Adipocyte (in vitro differentiated cells): Measurements from ENCODE around the gene MYO9B.

Experiments used
- DNase-seq: peaks from one replicate; pipeline ENCODE4 v3.0.0-alpha.2; 2015; ENCODE audit warnings: low read depth
- H3K27me3 ChIP-seq: replicated peaks from 2 replicates; pipeline ENCODE4 v1.7.0; 2013; ENCODE audit warnings: mild to moderate bottlenecking, low read length, moderate library complexity; ENCODE audit not compliant: control insufficient read depth, insufficient read depth
- H3K36me3 ChIP-seq: 2 replicates; pipeline ENCODE4 v1.7.0; 2013; ENCODE audit warnings: low read length, mild to moderate bottlenecking, moderate library complexity; ENCODE audit not compliant: control insufficient read depth, insufficient read depth, severe bottlenecking
- H3K4me1 ChIP-seq: 2 replicates; pipeline ENCODE4 v1.7.0; 2013; ENCODE audit warnings: mild to moderate bottlenecking, low read length, moderate library complexity; ENCODE audit not compliant: control insufficient read depth, insufficient read depth
- H3K4me3 ChIP-seq: 2 replicates; pipeline ENCODE4 v1.7.0; 2013; ENCODE audit warnings: mild to moderate bottlenecking, low read length, moderate library complexity
- H3K9ac ChIP-seq: 2 replicates; pipeline ENCODE4 v1.7.0; 2013; ENCODE audit warnings: mild to moderate bottlenecking, low read length, moderate library complexity
- H3K9me3 ChIP-seq: 2 replicates; pipeline ENCODE4 v1.7.0; 2013; ENCODE audit warnings: mild to moderate bottlenecking, low read length, moderate library complexity; ENCODE audit not compliant: control insufficient read depth

The MYO9B gene

GRCh38 chr19:17043744-17044143 is 31.8 kb upstream of the MYO9B start:
- Histone ChIP-seq H3K36me3 (no peaks in the 10 kb centered on the region), H3K4me1 (peaks cover 17% of the 10 kb centered on the region)
- DNase-seq, result no peak

GRCh38 chr19:17045907-17046502 is 29.6 kb upstream of the MYO9B start:
- Histone ChIP-seq H3K4me3 (no peak overlapping the region), H3K4me1 (peaks cover 29% of the 10 kb centered on the region), H3K36me3 (no peaks in the 10 kb centered on the region), H3K27me3 (peaks cover 18% of the 10 kb centered on the region), H3K9me3 (no peaks in the 10 kb centered on the region), H3K9ac (no peak overlapping the region)
- no peak for DNase-seq

More at GRCh38 chr19:17043744-17044143, 31.8 kb upstream of the MYO9B start:
- H3K27me3 ChIP-seq, result peaks cover 23% of the 10 kb centered on the region
- H3K9me3 ChIP-seq, result no peaks in the 10 kb centered on the region
- no peak overlapping the region for H3K9ac ChIP-seq
- H3K4me3 ChIP-seq, result no peak overlapping the region

GRCh38 chr19:17048885-17049453 is 26.6 kb upstream of the MYO9B start:
- H3K9ac ChIP-seq, result no peak overlapping the region
- no peaks in the 10 kb centered on the region for H3K9me3 ChIP-seq
- H3K4me1 ChIP-seq, result peaks cover 23% of the 10 kb centered on the region
- no peak for DNase-seq
- peaks cover 8% of the 10 kb centered on the region for H3K27me3 ChIP-seq
- no peak overlapping the region for H3K4me3 ChIP-seq
- H3K36me3 ChIP-seq, result no peaks in the 10 kb centered on the region

- DNase-seq, result peak; percentile 23
- Histone ChIP-seq H3K9me3 (no peaks in the 10 kb centered on the region), H3K4me1 (peaks cover 23% of the 10 kb centered on the region), H3K27me3 (peaks cover 2% of the 10 kb centered on the region), H3K9ac (no peak overlapping the region), H3K36me3 (no peaks in the 10 kb centered on the region), H3K4me3 (no peak overlapping the region)
Observed at GRCh38 chr19:17049711-17050280, 25.8 kb upstream of the MYO9B start.

- H3K9ac ChIP-seq, result no peak overlapping the region
- peaks cover 2% of the 10 kb centered on the region for H3K9me3 ChIP-seq
- peak; percentile 80 for DNase-seq
- H3K36me3 ChIP-seq, result peaks cover 3% of the 10 kb centered on the region
- H3K27me3 ChIP-seq, result no peaks in the 10 kb centered on the region
- peaks cover 23% of the 10 kb centered on the region for H3K4me1 ChIP-seq
- H3K4me3 ChIP-seq, result no peak overlapping the region
Observed at GRCh38 chr19:17052439-17052838, 23.1 kb upstream of the MYO9B start.

- peaks cover 20% of the 10 kb centered on the region for H3K9me3 ChIP-seq
- no peak overlapping the region for H3K4me3 ChIP-seq
- no peaks in the 10 kb centered on the region for H3K27me3 ChIP-seq
- H3K4me1 ChIP-seq, result peaks cover 4% of the 10 kb centered on the region
- H3K36me3 ChIP-seq, result peaks cover 26% of the 10 kb centered on the region
- no peak overlapping the region for H3K9ac ChIP-seq
- no peak for DNase-seq
Observed at GRCh38 chr19:17054746-17055145, 20.8 kb upstream of the MYO9B start.

- Histone ChIP-seq H3K4me1 (no peaks in the 10 kb centered on the region), H3K4me3 (no peak overlapping the region), H3K9me3 (peaks cover 20% of the 10 kb centered on the region), H3K9ac (no peak overlapping the region), H3K27me3 (no peaks in the 10 kb centered on the region), H3K36me3 (peaks cover 27% of the 10 kb centered on the region)
- no peak for DNase-seq
Observed at GRCh38 chr19:17055636-17056035, 19.9 kb upstream of the MYO9B start.

- H3K36me3 ChIP-seq, result peaks cover 27% of the 10 kb centered on the region
- H3K27me3 ChIP-seq, result no peaks in the 10 kb centered on the region
- H3K9me3 ChIP-seq, result peaks cover 20% of the 10 kb centered on the region
- no peak overlapping the region for H3K9ac ChIP-seq
- peaks cover 7% of the 10 kb centered on the region for H3K4me1 ChIP-seq
- H3K4me3 ChIP-seq, result peak overlapping the region; percentile 4
- DNase-seq, result peak; percentile 19
Observed at GRCh38 chr19:17058236-17058635, 17.3 kb upstream of the MYO9B start.

- Histone ChIP-seq H3K27me3 (no peaks in the 10 kb centered on the region), H3K9ac (no peak overlapping the region), H3K4me3 (no peak overlapping the region), H3K4me1 (peaks cover 7% of the 10 kb centered on the region), H3K9me3 (peaks cover 20% of the 10 kb centered on the region), H3K36me3 (peaks cover 27% of the 10 kb centered on the region)
- DNase-seq, result no peak
Observed at GRCh38 chr19:17060802-17061201, 14.8 kb upstream of the MYO9B start.

- H3K27me3 ChIP-seq, result no peaks in the 10 kb centered on the region
- peaks cover 7% of the 10 kb centered on the region for H3K4me1 ChIP-seq
- H3K36me3 ChIP-seq, result peaks cover 27% of the 10 kb centered on the region
- no peak overlapping the region for H3K9ac ChIP-seq
- DNase-seq, result no peak
- H3K4me3 ChIP-seq, result no peak overlapping the region
- H3K9me3 ChIP-seq, result peaks cover 20% of the 10 kb centered on the region
Observed at GRCh38 chr19:17061205-17061604, 14.4 kb upstream of the MYO9B start.

GRCh38 chr19:17061691-17062090 is 13.9 kb upstream of the MYO9B start:
- no peaks in the 10 kb centered on the region for H3K27me3 ChIP-seq
- H3K36me3 ChIP-seq, result peaks cover 31% of the 10 kb centered on the region
- H3K9me3 ChIP-seq, result peaks cover 20% of the 10 kb centered on the region
- H3K4me3 ChIP-seq, result no peak overlapping the region
- no peak overlapping the region for H3K9ac ChIP-seq
- DNase-seq, result no peak
- H3K4me1 ChIP-seq, result peaks cover 7% of the 10 kb centered on the region
